T-helper 2 cell (primary cell): ENCODE results near the gene TTPAL.
A peak's percentile ranks its signal among the peaks of the same experiment; 100 is the strongest.

Experiments used
- DNase-seq, 5 experiments: peaks; one replicate each; pipeline versions ENCODE4 v3.0.0 to v3.0.0-alpha.2; 2012 to 2022

Gene TTPAL

GRCh38 chr20:44442298-44443070 is 33.2 kb upstream of the TTPAL start:
- no peak for DNase-seq

- DNase-seq: no peak
Observed at GRCh38 chr20:44445742-44446710, 29.6 kb upstream of the TTPAL start.

DNA sequence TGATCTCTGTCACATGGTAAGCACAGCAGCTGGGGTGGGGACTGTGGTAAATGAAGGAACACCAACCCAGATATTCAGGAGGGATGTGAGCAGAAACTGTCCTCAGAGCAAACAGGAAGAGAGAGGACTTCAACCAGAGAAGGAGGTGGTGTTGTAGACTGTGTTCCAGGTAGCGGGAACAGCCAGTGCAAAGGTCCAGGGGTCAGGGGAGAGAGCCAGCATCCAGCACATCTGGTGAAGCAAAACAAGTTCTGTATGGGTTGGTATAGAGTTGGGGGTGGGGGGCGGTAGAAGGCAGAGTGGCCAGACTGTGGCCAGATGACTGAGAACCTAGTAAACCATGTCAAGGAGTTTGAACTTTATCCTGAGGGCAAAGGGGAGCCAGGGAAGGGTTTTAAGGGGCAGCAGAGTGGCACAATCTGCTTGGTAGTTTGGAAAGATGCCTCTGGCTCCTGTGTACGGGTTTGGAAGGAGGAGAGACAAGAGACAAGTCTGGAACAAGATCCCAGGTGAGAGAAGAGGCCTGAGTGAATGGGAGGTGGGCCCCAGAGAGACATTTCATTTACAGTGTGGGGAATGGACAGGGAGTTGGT is 27.8 kb upstream of the TTPAL start:
- DNase-seq: no peak

DNA sequence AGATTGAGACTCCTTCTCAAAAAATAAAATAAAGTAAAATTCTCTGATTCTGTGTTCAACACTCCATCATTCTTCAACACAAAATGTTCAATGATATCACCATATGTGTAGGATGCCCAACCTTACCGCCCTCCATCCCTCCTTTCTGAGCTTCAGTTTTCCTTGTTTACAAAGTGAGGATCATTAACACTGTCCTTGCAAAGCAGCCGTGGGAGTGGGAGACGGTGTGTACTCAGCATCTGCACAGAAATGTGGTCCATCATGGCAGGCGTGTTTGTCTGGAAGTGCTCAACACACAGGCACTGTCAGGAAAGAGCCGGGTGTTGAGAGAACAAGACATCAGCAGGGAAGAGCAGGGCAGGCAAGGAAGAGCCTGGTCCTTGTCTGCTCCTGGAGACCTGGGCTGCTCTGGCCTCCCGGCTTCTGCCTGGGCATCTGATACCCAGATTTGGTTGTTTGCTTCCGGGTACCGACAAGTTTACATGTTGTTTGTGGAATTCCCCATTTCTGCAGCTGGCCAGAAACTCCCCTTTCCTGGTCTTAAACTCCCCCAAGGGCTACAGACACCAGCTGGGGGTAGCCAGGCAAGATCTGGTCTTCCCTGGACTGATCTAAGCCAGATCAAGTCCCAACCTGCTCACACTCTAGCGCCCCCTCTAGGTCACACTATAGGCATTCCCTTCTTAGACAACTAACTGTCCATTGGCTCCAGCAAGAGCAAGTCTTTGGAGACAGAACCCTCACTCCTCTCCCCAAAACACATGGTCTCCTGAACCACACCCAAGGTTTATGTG is 26.7 kb upstream of the TTPAL start:
- peak in 1 of 5 experiments; percentile 29 for DNase-seq

DNA sequence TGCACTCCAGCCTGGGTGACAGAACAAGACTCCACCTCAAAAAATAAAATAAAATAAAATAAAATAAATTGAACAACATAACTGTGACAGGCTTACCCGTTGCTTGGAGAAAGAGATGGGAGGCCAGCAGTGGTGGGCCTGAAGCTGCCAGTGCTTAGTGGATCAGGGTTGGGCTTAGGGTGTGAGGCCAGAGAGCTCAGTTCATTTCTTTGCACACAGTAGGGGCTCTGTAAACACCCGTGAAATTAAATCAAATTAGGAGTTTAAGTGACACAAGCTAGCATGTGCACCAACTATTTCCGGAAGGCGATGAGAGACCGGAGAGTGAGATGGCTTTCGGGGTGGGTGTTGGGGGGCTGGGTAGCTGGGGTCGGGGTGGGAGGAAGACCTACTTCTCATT is 25.8 kb upstream of the TTPAL start:
- DNase-seq: no peak

GRCh38 chr20:44450281-44450889 is 25.3 kb upstream of the TTPAL start:
- DNase-seq: no peak

- no peak for DNase-seq
Observed at GRCh38 chr20:44450903-44451450, 24.7 kb upstream of the TTPAL start.

DNA sequence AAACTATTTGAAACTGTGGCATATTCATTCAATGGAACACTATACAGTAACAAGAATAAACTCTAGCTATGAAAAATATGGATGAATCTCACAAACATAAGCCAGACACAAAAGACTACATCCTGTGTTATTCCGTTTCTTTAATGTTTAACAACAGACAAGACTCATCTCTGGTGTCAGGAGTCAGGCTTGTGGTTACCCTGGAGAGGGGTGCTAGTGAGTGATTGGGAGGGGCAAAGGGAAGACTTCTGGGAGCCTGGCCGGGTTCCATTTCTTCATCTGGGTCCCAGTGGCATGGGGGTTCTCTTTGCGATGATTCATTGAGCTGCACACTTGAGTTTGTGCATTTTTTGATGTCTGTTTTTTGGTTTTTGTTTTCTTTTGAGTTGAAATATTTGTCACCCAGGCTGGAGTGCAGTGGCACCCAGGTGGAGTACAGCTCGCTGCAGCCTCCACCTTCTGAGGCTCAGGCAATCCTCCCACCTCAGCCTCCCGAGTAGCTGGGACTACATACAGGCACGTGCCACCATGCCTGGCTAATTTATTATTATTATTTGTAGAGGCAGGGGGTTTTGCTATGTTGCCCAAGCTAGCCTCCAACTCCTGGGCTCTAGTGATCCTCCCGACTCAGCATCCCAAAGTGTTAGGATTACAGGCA is 21.2 kb upstream of the TTPAL start:
- no peak for DNase-seq

DNA sequence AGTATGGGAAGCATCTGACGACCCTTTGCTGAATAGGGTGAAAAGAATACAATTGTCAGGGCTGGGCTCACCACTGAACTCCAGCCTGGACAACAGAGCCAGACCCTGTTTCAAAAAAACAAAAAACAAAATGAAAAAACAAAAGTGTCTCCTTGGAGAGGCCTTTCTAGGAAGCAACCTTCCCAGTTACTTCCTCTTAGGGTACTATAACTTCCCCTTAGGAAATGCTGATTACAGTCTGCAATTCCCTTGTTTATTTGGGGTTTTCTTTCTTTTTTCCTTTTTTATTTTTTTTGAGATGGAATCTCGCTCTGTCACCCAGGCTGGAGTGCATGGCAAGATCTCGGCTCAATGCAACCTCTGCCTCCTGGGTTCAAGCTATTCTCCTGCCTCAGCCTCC is 20.5 kb upstream of the TTPAL start:
- DNase-seq: no peak

DNA sequence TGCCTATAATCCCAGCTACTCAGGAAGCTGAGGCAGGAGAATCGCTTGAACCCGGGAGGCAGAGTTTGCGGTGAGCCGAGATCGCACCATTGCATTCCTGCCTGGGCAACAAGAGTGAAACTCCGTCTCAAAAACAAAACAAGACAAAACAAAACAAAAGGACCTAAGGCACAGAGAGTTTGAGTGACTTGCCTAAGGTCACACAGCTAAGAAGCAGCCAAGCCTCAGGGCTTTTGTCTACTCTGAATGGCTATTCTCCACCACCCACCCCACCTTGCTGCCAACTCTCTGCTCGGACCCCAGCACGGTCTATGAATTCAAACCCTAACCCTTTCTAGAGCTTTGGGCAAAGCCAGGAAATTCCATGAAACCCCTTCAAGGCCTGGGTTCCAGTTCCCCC is 19.1 kb upstream of the TTPAL start:
- DNase-seq: no peak

DNA sequence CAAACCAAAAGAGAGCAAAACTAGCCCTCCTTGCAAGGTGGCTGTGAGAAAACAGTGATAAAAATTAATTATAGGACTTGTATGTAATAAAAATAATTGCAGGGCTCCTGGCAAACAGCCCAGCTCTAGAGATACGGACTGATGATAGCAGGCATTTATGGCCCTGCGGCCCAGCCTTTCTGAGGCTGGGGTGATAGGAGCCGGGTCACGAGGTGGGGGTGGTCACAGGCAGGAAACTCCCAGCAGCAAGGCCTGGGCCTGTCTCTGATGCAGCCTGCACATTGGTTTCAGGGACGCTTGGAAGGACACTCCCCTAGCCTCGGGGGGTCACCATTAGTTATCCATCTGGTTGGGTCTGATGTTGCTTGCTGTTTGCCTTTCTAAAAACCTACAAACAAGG is 18.7 kb upstream of the TTPAL start:
- no peak for DNase-seq

GRCh38 chr20:44459271-44459670 is 16.4 kb upstream of the TTPAL start:
- no peak for DNase-seq

DNA sequence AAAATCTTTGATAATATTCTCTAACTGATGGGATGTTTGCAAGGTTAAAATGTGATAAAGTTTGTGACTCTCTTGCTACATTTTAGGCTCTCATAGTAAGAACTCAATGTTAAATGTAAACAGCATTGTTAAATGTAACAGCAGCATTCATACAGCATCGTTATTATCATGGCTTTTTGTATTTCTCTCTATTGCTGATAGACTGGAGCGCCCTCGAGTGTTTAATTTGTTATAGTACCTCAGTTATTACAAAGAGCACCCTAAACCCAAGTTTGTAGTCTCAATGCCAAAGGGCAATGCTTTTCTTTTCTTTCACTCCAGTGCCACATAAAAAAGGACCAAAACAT is 14.9 kb upstream of the TTPAL start:
- peak in 1 of 5 experiments; percentile 22 for DNase-seq

DNA sequence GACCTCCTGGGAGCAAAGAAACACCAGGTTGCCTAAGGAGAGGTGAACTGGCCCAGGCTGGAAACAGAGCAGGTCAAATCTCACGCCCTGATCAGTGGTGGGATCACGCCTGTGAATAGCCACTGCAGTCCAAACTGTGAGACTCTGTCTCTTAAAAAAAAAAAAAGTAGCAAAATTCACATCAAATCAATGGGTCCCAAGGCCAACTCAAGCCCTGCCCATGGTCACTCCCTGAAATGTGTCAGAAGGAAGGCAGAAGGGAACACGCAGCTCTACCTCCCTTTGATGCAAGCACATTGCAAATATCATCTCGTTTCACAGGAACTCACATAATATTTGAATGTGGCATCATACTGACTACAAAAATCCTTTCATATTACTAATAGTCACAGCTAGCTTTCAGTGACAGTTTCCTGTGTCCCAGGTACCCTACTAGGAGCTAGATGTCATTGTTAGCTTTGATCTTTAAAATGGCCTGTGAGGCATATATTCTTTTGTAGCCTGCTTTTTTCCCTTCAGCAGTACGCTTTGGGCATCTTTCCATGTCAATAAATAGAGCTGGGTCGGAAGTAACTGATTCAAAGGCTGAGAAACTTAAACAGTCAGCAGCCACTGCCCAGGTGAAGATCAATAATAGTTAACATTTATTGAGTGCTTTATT is 14.4 kb upstream of the TTPAL start:
- no peak for DNase-seq

GRCh38 chr20:44461803-44462174 is 13.9 kb upstream of the TTPAL start:
- no peak for DNase-seq

GRCh38 chr20:44463466-44463865 is 12.2 kb upstream of the TTPAL start:
- no peak for DNase-seq

DNA sequence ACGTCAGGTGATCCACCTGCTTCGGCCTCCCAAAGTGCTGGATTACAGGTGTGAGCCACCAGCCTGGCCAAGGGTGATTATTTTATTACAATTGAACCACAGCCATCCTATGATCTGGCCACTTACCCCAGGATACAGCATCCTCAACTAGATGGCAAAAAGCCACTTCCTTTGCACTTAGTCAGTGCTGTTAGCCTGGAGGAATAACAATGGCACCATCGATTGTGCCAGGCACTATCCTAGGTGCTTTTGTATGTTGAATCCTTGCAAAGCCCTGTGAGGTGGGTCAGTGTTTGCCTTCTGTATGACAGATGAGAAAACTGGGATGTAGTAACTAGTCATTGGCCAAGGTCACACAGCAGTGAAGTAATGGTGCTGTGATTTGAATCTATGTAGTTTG is 11.2 kb upstream of the TTPAL start:
- DNase-seq: no peak

- no peak for DNase-seq
Observed at GRCh38 chr20:44465001-44465560, 10.6 kb upstream of the TTPAL start.

DNA sequence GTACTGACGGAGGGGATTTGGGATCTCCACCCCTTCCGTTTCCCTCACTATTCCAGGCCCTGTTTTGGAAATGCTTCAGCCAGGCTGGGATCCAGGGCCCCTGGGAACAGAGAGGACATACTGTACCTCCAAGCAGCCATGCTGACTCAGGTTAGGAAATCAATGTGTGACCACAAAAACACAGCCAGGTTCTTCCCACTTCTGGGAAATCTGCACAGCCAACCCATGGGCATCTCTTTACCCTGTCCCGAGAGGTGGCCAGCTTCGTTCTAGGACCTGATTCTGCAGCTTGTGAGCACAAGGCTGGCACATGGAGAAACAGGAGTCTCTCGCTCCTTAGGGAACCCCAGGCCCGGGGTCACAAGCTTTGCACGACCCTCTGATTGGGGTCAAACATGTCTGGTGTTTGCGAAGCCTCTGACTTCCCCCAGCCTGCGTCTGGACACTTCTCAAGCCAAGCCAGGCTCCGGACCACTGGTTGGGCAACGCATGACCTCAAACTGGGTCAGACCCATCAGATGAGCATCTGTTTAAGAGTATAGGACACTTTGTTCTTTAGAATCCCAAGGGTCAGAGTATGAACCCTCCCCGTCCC is 8.3 kb upstream of the TTPAL start:
- DNase-seq: no peak
